Measurements from ENCODE around the gene POR. TPM values are rescaled to one million over a fixed set of nuclear protein-coding genes. Genes with fewer than 3 reads are reported as not detected.

POR gene
- total RNA-seq, 1 experiment from 2014 or later: 162 TPM

DNA sequence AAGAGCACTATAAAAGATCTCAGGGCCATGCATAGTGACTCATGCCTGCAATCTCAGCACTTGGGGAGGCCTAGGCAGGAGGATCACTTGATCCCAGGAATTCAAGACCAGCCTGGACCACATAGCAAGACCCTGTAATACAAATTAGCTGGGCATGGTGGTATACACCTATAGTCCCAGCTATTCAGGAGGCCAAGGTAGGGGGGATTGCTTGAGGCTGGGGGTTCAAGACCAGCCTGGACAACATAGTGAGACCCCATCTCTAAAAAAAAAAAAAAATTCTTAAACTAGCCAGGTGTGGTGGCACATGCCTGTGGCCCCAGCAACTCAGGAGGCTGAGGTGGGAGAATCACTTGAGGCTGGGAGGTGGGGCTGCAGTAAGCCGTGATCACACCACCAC, 117.0 kb downstream of the POR start:
- Histone ChIP-seq H3K4me3 (ENCODE audit: low read depth, low read length) (no peak overlapping the region), H3K36me3 (ENCODE audit: control insufficient read depth, insufficient read depth, low read length) (no peaks in the 10 kb centered on the region; the same call in 1 of the 2 replicates), H3K27me3 (replicated peaks; ENCODE audit: control insufficient read depth, insufficient read depth, low read length) (no peaks in the 10 kb centered on the region), H3K9me3 (no peaks in the 10 kb centered on the region), H3K4me1 (no peaks in the 10 kb centered on the region)
- Mint-ChIP-seq H3K27ac (ENCODE audit: unreplicated experiment) (no peak overlapping the region), H3K27me3 (ENCODE audit: insufficient read depth, unreplicated experiment) (no peaks in the 10 kb centered on the region), H3K4me1 (ENCODE audit: low read depth, unreplicated experiment) (no peaks in the 10 kb centered on the region), H3K36me3 (ENCODE audit: insufficient read depth, unreplicated experiment) (peaks cover 10% of the 10 kb centered on the region), H3K9me3 (ENCODE audit: unreplicated experiment) (no peaks in the 10 kb centered on the region), H3K4me3 (ENCODE audit: unreplicated experiment) (no peak overlapping the region)
- ChIA-PET POLR2A (interaction anchor here (0.7 kb wide), 1 partner anchor 361 kb away, joined by 3 read pairs; no protein-coding TSS in a partner anchor), CTCF (interaction anchor here (1.0 kb wide), 1 partner anchor 12 kb away, joined by 6 read pairs; no protein-coding TSS in a partner anchor)
- intact Hi-C loops (cut with micrococcal nuclease; ENCODE audit: unreplicated experiment): no loop called here
- DNase-seq: no peak
- TF ChIP-seq CTCF (IDR thresholded peaks at IDR 0.05; ENCODE audit: insufficient read depth in 1 of 2, low read depth in 1 of 2, low read length in 1 of 2, severe bottlenecking in 1 of 2, unreplicated experiment in 1 of 2): no peak
- no TSS peak for BruUV-seq (replicated peaks)

Small RNA genes within 50 kb of the gene (microRNA-seq; reads per million reads assigned to microRNA genes)
- not detected for gene MIR4651

Other genes starting within 250 kb of the POR start
- gene HIP1, start 176.2 kb upstream of the POR start, total RNA-seq (2022): 13.7 and 14.8 TPM in 2 replicates
- not detected in 2 replicates for gene CCL26, start 142.9 kb upstream of the POR start, total RNA-seq (2022)
- not detected in 2 replicates for gene CCL24, start 101.3 kb upstream of the POR start, total RNA-seq (2022)
- 50.1 and 55.6 TPM in 2 replicates for gene RHBDD2, start 36.1 kb upstream of the POR start, total RNA-seq (2022)
- 65.4 and 71.1 TPM in 2 replicates for gene TMEM120A, start 79.4 kb downstream of the POR start, total RNA-seq (2022)
- gene STYXL1, start 132.8 kb downstream of the POR start, total RNA-seq (2022): 42.3 and 49.7 TPM in 2 replicates
- 302 and 313 TPM in 2 replicates for gene MDH2, start 133.0 kb downstream of the POR start, total RNA-seq (2022)

All from Caco-2 (cell line).